TTC549 (cell line): ENCODE data around the gene RMND5A.

Experiments used
- FAIRE-seq: peaks from 2 replicates; lab custom pipeline; 2012; peaks lifted over from hg19 to GRCh38; lab: Jason Lieb, UNC

The RMND5A gene

DNA sequence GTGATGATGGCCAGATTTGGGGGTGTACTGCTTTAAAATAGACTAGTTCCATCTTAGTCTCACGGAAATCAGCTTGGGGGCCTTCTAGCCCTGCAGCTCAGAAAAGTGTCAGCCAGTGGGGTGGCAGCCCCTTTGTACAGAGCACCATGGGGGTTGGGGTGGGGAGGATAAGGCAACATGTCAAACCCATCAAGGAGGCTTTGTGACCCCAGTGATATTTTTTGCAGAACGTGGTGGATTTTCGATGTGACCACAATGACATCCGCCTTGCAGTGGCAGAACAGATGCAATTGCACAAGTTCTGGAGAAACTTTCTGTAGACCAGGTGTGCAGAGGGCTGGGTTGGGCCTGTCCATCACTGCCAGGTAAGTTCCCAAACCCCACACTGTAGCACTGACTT is 73.7 kb downstream of the RMND5A start:
- no peak for FAIRE-seq

- no peak for FAIRE-seq
Measured at GRCh38 chr2:86794861-86795260, 74.8 kb downstream of the RMND5A start.

- no peak for FAIRE-seq
Measured at GRCh38 chr2:86800856-86801567, 80.9 kb downstream of the RMND5A start.

- no peak for FAIRE-seq
Measured at GRCh38 chr2:86806059-86806857, 86.2 kb downstream of the RMND5A start.

DNA sequence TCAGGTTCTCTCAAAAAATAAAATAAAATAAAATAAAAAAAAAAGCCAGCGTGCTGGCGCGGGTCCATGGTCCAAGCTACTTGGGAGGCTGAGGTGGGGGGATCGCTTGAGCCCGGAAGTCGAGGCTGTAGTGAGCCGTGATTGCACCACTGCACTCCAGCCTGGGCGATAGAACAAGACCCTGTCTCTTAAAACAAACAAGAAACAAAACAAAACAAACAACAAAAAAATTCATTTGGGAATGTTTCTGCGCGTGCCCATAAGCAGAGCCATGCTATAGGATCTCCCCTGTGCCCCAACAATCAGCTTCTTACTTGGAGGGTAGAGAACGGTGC is 87.0 kb downstream of the RMND5A start:
- no peak for FAIRE-seq

DNA sequence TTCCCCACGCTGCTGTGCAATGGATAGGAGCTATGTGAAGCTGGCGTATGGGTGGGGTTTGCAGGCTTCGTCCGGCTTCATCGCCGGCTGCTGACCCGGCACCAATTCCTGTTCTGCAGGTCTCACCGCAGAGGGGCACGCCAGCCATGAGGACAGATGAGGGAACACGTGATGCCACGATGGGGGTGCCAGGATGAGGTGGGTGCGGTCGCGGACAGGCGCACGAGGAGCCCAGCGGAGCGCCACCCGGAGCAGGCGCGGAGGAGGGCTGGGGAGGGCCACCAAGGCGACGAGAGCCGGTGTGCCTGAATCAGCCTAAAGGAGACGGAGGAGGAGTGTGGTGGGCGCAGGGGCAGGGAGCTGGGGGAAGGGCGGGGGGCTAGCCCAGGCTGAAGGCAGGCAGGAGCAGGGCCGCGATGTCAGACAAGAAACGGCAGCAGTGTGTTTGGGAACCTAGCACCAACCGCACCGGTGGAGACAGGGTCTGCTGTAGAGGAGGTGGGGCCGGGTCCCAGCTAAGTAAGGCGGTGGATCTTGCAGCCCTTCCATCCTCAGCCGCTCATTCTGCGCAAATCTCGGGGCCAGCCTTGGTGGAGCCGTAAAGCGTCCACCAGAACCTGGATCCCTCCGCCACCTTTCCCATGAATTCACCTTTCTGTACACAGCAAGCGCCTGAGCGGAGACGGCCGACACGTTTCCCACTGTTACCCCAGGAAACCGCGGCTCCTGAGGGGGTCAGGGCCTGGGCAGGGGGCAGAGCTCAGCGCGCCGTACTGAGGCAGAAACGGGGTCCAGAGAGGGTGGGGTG is 87.6 kb downstream of the RMND5A start:
- FAIRE-seq = no peak

DNA sequence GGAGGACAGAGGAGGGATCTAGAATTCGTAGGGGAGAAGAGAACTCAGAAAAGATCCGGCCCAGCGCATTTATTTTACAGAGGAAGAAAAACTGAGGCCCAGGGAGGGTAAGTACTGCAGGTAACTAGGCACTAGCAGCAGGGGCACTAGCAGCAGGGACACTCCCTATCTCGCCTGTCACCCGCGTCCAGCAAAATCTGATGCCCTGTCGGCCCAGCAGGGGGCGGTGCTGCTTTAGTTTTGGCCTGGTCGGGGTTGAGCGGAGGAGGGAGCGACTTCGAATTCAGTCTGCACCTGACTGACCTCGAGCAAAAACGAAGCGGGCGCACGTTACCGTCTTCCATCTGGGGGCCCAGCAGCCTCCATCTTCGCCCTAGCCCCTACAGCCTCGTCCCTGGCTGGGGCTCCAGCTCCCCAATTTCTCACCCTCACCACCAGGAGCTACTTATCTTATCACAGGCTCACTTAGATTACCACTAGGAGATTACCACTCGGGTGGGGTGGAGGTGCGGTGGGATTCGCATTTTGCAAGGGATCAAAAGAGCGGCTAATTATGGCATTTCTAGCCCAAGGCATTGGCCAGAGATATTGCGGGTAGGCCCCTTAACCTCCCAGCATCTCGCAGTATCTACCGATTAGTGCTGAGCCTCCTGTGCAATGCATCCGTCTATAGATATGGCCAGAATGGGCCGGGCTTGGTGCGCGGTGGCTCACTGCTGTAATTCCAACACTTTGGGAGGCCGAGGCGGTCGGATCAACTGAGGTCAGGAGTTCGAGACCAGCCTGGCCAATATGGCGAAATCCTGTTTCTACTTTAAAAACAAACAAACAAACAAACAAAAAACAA is 88.4 kb downstream of the RMND5A start:
- FAIRE-seq = no peak

DNA sequence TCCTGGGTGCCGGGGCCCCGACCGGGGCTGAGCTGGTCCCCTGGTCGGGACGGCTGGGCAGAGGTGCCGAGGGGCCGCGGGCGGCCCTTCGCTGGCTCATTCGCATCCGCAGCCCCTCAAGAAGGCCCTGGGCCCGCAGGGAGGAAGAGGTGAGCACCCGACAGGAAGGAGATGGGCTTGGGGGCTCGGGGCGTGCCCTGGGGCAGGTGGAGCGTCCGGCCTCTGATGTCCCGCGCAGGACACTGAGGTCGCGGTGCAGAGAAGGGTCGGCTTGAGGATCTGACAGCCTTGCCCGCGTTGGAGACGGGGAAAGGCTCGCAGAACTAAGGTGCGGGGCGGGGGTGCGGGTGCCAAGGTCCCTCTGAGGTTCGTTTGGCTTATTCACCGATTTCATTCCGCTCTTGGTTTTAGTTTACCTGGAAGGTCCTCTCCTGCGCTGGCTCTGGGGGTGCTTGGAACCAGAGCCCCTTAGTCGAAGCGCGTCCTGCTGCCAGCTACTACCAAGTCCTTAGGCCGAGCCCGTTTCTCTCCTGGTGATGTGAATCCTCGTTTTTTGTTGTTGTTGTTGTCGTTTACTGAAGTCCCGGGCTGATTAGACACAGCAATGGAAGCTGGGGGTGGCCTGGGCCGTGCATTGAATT is 89.5 kb downstream of the RMND5A start:
- no peak for FAIRE-seq

DNA sequence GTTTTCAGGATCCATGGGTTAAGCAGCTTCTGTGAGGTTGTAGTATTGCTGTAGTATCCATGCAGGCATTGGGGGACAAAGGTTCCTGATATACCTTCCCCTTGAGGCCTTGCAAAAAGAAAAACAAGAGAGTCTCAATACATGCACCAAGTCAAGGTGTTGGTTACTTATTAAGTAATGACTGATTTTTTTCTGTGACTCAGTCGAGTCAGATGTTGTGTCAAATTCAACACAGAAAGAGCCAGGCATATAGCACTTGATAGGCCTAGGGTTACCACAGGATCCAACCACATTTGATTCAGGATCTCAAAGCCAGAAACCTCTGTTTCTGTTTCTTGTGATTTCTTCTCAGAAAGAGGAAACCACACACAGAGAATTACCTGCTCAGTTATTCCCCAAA is 95.5 kb downstream of the RMND5A start:
- no peak for FAIRE-seq

DNA sequence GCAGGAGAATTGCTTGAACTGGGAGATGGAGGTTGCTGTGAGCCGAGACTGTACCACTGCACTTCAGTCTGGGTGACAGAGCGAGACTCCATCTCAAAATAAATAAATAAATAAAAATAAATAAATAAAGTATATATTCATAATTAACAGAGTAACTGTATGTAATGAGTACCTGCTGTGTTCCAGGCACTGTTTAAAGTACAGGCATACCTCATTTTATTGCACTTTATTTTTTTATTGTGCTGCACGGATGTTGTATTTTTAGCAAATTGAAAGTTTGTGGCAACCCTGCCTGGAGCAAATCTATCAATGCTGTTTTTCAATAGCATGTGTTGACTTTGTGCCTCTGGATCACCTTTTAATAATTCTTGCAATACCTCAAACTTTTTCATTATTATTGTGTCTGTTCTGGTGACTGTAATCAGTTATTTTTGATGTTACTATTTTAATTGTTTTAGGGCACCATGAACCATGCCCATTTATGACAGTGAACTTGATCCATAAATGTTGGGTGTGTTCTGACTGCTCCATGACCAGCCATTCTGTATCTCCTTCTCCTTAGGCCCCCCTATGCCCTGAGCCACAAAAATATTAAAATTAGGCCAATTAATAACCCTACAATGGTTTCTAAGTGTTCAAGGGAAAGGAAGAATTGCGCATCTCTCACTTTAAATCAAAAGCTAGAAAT is 98.2 kb downstream of the RMND5A start:
- FAIRE-seq = no peak

- no peak for FAIRE-seq
Measured at GRCh38 chr2:86818957-86819356, 98.9 kb downstream of the RMND5A start.

GRCh38 chr2:86821306-86821705 is 101.2 kb downstream of the RMND5A start:
- FAIRE-seq = no peak

DNA sequence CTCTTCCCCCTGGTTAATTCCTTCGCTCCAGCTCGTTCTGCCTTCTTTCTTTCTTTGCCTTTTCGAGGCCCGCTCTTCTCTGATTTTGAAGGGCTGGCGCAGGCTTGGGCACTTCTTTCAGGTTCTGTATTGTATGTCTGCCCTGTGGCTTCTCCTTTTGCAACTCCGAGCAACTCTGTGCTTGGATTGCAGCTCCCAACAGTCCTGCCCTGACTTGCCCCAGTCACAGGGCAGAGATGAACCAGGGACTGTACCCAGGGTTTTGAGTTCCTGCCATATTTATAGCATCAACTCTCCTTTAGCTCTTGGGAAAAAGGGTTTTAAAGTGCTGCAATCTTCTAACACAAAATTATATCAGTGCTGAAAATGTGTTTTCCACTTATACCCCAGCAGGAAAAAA is 101.8 kb downstream of the RMND5A start:
- no peak for FAIRE-seq

- FAIRE-seq = no peak
Measured at GRCh38 chr2:86822668-86823345, 102.7 kb downstream of the RMND5A start.

DNA sequence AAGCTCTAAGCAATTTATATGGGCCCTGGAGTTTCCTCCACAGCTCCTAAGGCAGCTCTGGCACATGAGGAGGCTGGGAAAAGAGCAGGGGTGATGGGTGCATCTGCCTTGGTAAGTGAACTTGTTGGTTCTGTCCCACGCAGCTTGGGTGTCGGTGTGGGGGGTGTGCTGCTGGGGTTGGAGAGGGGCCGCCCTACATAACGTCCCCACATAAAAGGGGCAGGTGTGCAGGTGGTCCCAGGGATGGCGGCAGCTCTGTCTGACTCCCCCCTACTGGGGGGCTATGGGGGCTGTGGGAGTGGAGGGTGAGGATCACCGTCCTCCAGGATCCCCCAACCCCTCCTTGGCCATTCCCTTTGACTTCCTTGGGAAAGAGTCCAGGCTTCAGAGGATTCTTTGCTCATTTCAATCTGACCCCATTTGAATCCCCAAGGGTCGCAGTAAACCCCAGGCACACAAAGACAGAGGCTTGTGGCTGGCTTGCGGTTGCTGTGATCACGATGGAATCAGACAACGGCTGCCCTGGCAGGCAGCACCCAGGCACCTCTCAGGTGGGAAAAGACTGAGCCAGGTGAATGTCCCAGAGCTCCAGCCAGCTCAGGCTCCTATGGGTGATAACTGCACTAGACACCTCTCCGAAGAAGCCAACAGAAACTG is 105.1 kb downstream of the RMND5A start:
- no peak for FAIRE-seq

GRCh38 chr2:86825693-86826381 is 105.7 kb downstream of the RMND5A start:
- FAIRE-seq = no peak

- FAIRE-seq = no peak
Measured at GRCh38 chr2:86826951-86827350, 106.9 kb downstream of the RMND5A start.
